Osteocyte (in vitro differentiated cells): ENCODE measurements around the gene WWC2. TPM values are rescaled to one million over a fixed set of nuclear protein-coding genes. Genes with fewer than 3 reads are reported as not detected.

Experiments
- DNase-seq: peaks from one replicate; pipeline ENCODE4 v3.0.0; 2021; ENCODE audit warnings: mixed read lengths; ENCODE audit not compliant: unreplicated experiment; ENCODE audit errors: extremely low spot score
- H3K27ac Mint-ChIP-seq: one replicate; pipeline ENCODE4 v1.8.0; 2021; ENCODE audit warnings: mild to moderate bottlenecking, mixed read lengths; ENCODE audit not compliant: unreplicated experiment
- H3K27me3 Mint-ChIP-seq: one replicate; pipeline ENCODE4 v1.8.0; 2021; ENCODE audit warnings: mixed read lengths; ENCODE audit not compliant: unreplicated experiment
- H3K36me3 Mint-ChIP-seq: one replicate; pipeline ENCODE4 v1.8.0; 2021; ENCODE audit warnings: mixed read lengths; ENCODE audit not compliant: unreplicated experiment
- H3K4me1 Mint-ChIP-seq: one replicate; pipeline ENCODE4 v1.8.0; 2021; ENCODE audit warnings: mixed read lengths; ENCODE audit not compliant: unreplicated experiment
- H3K4me3 Mint-ChIP-seq: one replicate; pipeline ENCODE4 v1.8.0; 2021; ENCODE audit warnings: mild to moderate bottlenecking, moderate library complexity, mixed read lengths; ENCODE audit not compliant: unreplicated experiment
- H3K9me3 Mint-ChIP-seq: one replicate; pipeline ENCODE4 v1.8.0; 2021; ENCODE audit warnings: mixed read lengths; ENCODE audit not compliant: unreplicated experiment
- CTCF ChIP-seq: fragments of 200-600 bp; sonication (generic); IDR thresholded peaks from 2 replicates; pipeline ENCODE4 v1.5.0; 2021; ENCODE audit warnings: antibody characterized with exemption, mild to moderate bottlenecking, moderate library complexity
- total RNA-seq: library from RNA; stranded (reverse); gene quantifications from 2 replicates; pipeline ENCODE4 v1.2.1, GENCODE V29; 2021

WWC2 gene
- total RNA-seq, 1 donor from 2014 or later: 53.5 TPM

DNA sequence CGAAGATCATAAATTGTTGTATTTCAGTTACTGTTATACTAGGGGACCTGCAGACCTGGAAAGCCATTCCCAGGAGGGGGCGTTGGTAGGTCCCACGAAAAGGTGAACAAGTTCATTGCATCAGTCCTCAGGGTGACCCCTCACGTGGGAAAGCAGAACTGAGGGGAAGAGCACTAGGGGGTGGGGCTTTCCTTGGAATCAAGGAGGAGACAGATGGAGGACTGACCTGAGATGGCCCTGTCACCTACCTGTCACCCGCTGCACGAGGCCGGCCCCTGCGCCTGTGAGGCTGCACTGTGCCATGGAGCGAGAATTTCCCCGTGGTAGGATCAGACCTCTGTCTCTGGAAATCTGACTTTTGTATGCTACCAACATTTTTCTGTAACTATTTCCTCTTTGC, 265.0 kb downstream of the WWC2 start:
- no peak for TF ChIP-seq CTCF
- no peaks in the 10 kb centered on the region for H3K36me3 Mint-ChIP-seq

DNA sequence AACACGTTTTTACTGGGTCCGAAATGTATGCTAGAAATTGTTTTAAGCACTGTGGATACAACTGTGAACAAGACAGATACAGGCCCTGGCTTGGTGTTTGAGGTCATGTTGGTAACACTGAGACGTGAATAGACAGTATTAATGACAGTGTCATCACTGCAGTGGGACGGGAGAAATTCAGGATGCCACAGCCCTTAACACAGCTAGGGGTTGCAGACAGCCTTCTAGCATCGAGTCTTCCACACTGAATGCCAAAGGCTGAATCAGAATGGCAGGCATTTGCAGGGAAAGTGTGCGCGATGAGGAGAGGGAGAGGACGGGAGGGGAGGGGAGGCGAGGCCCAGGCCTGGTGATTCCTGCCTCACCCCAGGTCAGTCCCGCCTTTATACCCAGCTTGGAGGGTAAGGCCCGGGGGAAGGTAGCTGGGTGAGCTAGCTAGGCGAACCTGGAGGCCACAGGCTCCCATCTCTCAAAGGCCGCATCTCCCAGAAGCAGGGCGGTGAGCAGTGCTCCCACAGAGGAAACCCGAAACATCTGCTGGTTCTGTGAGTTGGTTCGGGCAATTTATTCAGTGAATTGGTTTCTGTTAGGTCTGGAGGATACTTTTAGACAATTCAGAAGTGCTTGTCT, 267.3 kb downstream of the WWC2 start:
- H3K27me3 Mint-ChIP-seq: no peaks in the 10 kb centered on the region
- H3K36me3 Mint-ChIP-seq: no peaks in the 10 kb centered on the region
- no peak overlapping the region for H3K4me3 Mint-ChIP-seq
- H3K27ac Mint-ChIP-seq: no peak overlapping the region
- peaks cover 6% of the 10 kb centered on the region for H3K4me1 Mint-ChIP-seq
- no peaks in the 10 kb centered on the region for H3K9me3 Mint-ChIP-seq
- DNase-seq: no peak
- TF ChIP-seq CTCF: no peak

More for the DNA sequence above, 265.0 kb downstream of the WWC2 start:
- H3K9me3 Mint-ChIP-seq: no peaks in the 10 kb centered on the region
- H3K4me1 Mint-ChIP-seq: peaks cover 6% of the 10 kb centered on the region
- no peak for DNase-seq
- H3K4me3 Mint-ChIP-seq: no peak overlapping the region
- H3K27me3 Mint-ChIP-seq: no peaks in the 10 kb centered on the region
- no peak overlapping the region for H3K27ac Mint-ChIP-seq

DNA sequence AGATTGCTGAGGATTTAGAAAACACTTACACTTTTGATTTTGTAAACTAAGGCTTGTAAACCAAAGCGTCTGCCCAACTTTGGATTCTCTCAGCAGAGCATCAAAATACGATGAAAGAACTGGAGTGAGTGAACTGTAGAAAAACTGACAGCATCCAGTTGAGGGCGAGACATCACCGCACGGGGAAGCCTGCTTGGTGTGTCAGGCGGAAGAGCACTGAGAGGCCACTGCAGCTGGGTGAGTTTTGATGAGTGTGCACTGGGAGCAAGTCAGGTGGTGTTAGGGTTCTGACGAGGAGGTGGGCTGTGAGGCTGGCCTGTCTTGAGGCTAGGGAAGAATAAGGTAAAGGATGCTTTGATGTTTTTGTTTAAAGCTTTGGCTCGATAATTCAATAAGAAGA, 270.0 kb downstream of the WWC2 start:
- no peaks in the 10 kb centered on the region for H3K36me3 Mint-ChIP-seq
- peaks cover 5% of the 10 kb centered on the region for H3K9me3 Mint-ChIP-seq
- TF ChIP-seq CTCF: no peak
- H3K4me3 Mint-ChIP-seq: no peak overlapping the region
- H3K4me1 Mint-ChIP-seq: peaks cover 3% of the 10 kb centered on the region
- no peaks in the 10 kb centered on the region for H3K27me3 Mint-ChIP-seq
- no peak for DNase-seq
- no peak overlapping the region for H3K27ac Mint-ChIP-seq

Other genes with a start within 250 kb of the WWC2 start
- gene DCTD, start 181.9 kb upstream of the WWC2 start, total RNA-seq: 122 and 126 TPM in 2 replicates
- gene CLDN22, start 221.0 kb downstream of the WWC2 start, total RNA-seq: not detected in 2 replicates
- not detected in 2 replicates for gene CLDN24, start 223.2 kb downstream of the WWC2 start, total RNA-seq